H1 (cell line): ENCODE results near the gene TRIM7. TPM values are rescaled to one million over a fixed set of nuclear protein-coding genes. Genes with fewer than 3 reads are reported as not detected.

Source experiments
- CBX5 ChIP-seq: fragments of 300-800, 300-1000 bp; sonication (generic); IDR thresholded peaks from 2 replicates; pipeline ENCODE4 v1.7.1; 2016; ENCODE audit warnings: antibody characterized with exemption, low read length, low read depth
- KDM1A ChIP-seq: fragments of 200-600, 300-600 bp; sonication (generic); IDR thresholded peaks from 2 replicates; pipeline ENCODE4 v1.7.1; 2016; ENCODE audit warnings: mild to moderate bottlenecking, low read length, borderline replicate concordance
- MAFK ChIP-seq: IDR thresholded peaks from 2 replicates; pipeline ENCODE4 v1.6.1; 2012; ENCODE audit warnings: low read depth, mild to moderate bottlenecking, improper control_type of control experiment, low read length
- RNF2 ChIP-seq: fragments of 200-900, 300-1000 bp; sonication (generic); IDR thresholded peaks from 2 replicates; pipeline ENCODE4 v1.7.1; 2016; ENCODE audit warnings: borderline replicate concordance, low read depth, mild to moderate bottlenecking, antibody characterized with exemption, low read length; ENCODE audit not compliant: poor library complexity, severe bottlenecking; ENCODE audit errors: missing control alignments
- TCF12 ChIP-seq: IDR thresholded peaks from 2 replicates; pipeline ENCODE4 v1.6.1; 2011; ENCODE audit warnings: low read depth, mild to moderate bottlenecking, low read length
- polyA plus RNA-seq, 7 experiments: library from polyadenylated mRNA; depleted of rRNA in 3 of 7; stranded (reverse) in 5 of 7; unstranded in 2 of 7; fragments of >200 nt in 5 of 7; fragments of 200-250 nt in 2 of 7; gene quantifications; 1 replicate in 5 of 7; 2 replicates in 1 of 7; 4 replicates in 1 of 7; pipeline versions ENCODE4 v1.2.1 to v1.2.3, GENCODE V29; 2011 to 2013; ENCODE audit warnings: missing spikeins in 2 of 7, mixed read lengths in 2 of 7
- total RNA-seq: library from RNA; stranded (reverse); fragmentation: NEBNext Ultra II Directional; extraction: Animal tissue kit (Norgen Biotek cat#: 25700); gene quantifications from 2 replicates; pipeline ENCODE4 v1.2.1, GENCODE V29; 2021
- TF ChIP-seq, protein P1 (sequence below): IDR thresholded peaks from 2 replicates; pipeline ENCODE4 v1.6.1; 2011; ENCODE audit warnings: low read depth, mild to moderate bottlenecking, low read length; ENCODE audit not compliant: insufficient read depth

TRIM7 gene
- total and polyA plus RNA-seq, 2 of the 8 experiments (the other 6 are each of a cell fraction or from before 2014, with no cell fraction given): 0.36 to 0.47 TPM

DNA sequence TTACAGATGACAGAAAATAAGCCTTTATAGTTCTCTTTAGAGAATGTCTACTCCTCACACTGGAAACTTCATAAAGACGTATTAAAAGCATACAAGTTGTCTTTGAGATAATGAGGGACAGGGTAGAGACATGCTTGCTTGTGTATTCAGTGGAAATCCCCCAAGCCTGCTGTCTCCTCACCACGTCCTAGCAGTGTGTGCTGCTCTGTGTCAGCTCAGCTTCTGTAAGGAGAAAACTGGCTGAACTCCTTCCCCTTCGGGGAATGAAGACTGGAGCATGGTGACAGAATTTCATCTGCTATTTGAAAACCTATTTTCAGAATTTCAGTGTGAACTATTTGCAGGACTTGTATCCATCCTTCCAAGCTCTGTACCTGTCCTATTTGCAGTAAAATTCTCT is 48.2 kb downstream of the TRIM7 start (continued):
- TF ChIP-seq, protein P1, sequence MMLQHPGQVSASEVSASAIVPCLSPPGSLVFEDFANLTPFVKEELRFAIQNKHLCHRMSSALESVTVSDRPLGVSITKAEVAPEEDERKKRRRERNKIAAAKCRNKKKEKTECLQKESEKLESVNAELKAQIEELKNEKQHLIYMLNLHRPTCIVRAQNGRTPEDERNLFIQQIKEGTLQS: no peak
- TF ChIP-seq CBX5 (no peak), TCF12 (no peak), RNF2 (no peak), KDM1A (no peak), MAFK (no peak)
